Testis (tissue), 2 donors: Measurements from ENCODE around the gene STX18.

ENCODE experiments used
- CTCF ChIP-seq, 3 experiments: fragments of 450-650 bp in 2 of 3; fragments of 200-600 bp in 1 of 3; sonication (generic) in 1 of 3; IDR thresholded peaks; one replicate each; pipeline ENCODE4 v1.5.1; 2016 to 2019; ENCODE audit warnings: antibody characterized with exemption in 3 of 3, mild to moderate bottlenecking in 2 of 3, moderate library complexity in 1 of 3
- POLR2A ChIP-seq: fragments of 450-650 bp; IDR thresholded peaks from one replicate; pipeline ENCODE4 v1.6.1; 2017; ENCODE audit warnings: antibody characterized with exemption, mild to moderate bottlenecking, moderate library complexity

- peak in 2 of 3 experiments; percentile 40 to 41 for TF ChIP-seq CTCF (IDR thresholded peaks at IDR 0.05)
- no peak for TF ChIP-seq POLR2A
Measured at GRCh38 chr4:4430492-4431195, 111.2 kb downstream of the STX18 start.
